ENCODE results near the gene AVEN. TPM values are rescaled to one million over a fixed set of nuclear protein-coding genes. Genes with fewer than 3 reads are reported as not detected.
A peak's percentile ranks its signal among the peaks of the same experiment; 100 is the strongest.

Gene AVEN
- polyA plus RNA-seq, 1 of the 3 experiments (the other 2 are of a cell fraction) = 7.5 TPM

- H3K27me3 ChIP-seq (ENCODE audit: insufficient read depth) = no peaks in the 10 kb centered on the region
- no peaks in the 10 kb centered on the region for H4K20me1 ChIP-seq (ENCODE audit: insufficient read depth)
- 59% methylated on average over 1 of the region's 1 CpG for WGBS (ENCODE audit: low lambda C conversion rate)
- H3K4me2 ChIP-seq = no peak overlapping the region
- H3K27ac ChIP-seq (ENCODE audit: low read depth in 2 of 2, low read length in 1 of 2) = peak overlapping the region in 1 of 2 experiments; percentile 33; a peak in 1 of 4 replicates
- H2AFZ ChIP-seq (ENCODE audit: low read depth) = no peak overlapping the region
- H3K9me2 ChIP-seq = no peaks in the 10 kb centered on the region
- H3K36me3 ChIP-seq (replicated peaks in 1 of 2; ENCODE audit: control insufficient read depth in 1 of 2, insufficient read depth in 2 of 2, low read length in 1 of 2) = no peaks in the 10 kb centered on the region
- H3F3A ChIP-seq (replicated peaks; ENCODE audit: insufficient read depth) = peaks cover 18% of the 10 kb centered on the region
- no peak overlapping the region for H3K9ac ChIP-seq
- CTCF ChIA-PET = interaction anchor here (1.3 to 1.5 kb wide), 2 partner anchors 10 to 12 kb away, joined by 3 to 4 read pairs; no protein-coding TSS in a partner anchor
- no peaks in the 10 kb centered on the region; the same call in 1 of the 2 replicates for H3K79me2 ChIP-seq (ENCODE audit: insufficient read depth)
- DNase-seq = no peak
- no peak overlapping the region for H3K4me3 ChIP-seq (ENCODE audit: low read depth in 2 of 2, low read length in 1 of 2)
- peaks cover 0 to 13% of the 10 kb centered on the region in 2 experiments; a peak in 2 of 4 replicates for H3K4me1 ChIP-seq (ENCODE audit: control insufficient read depth in 1 of 2, insufficient read depth in 2 of 2, low read depth in 1 of 2, low read length in 1 of 2)
- no peak for TF ChIP-seq ELF1 (IDR thresholded peaks at IDR 0.05)
- peak; percentile 39; the same call in 1 of the 2 replicates for TF ChIP-seq FOSL2 (IDR thresholded peaks at IDR 0.05; ENCODE audit: borderline replicate concordance, low read depth)
- TF ChIP-seq JUND (IDR thresholded peaks at IDR 0.05) = 0 out of 2 replicates have a peak, but pooled peaks have one; percentile 23
- no peaks in the 10 kb centered on the region for H3K9me3 ChIP-seq
- POLR2A ChIA-PET = no interaction called here
Measured at GRCh38 chr15:33913459-33913858, 125.5 kb downstream of the AVEN start.

DNA sequence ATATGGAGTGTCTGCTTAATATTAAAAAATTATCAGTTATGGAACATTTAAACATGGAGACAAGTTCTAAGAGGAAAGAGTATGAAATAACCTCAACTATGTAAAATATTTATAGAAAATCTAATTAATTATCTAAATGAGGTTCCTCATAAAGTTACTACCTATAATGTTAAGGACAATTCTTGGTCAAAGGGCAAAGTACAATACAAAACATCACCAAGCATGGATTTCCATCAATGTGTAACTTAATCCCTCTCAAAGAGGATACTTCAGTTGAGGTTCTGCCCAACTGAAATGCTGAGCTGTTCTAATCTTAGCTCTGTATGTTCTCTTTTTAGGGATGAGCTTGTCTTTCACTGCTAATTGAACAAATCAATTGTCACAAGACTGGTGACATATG is 126.7 kb downstream of the AVEN start:
- no peak overlapping the region for H2AFZ ChIP-seq (ENCODE audit: low read depth)
- H3F3A ChIP-seq (replicated peaks; ENCODE audit: insufficient read depth) = peaks cover 25% of the 10 kb centered on the region
- no peaks in the 10 kb centered on the region; the same call in 1 of the 2 replicates for H3K79me2 ChIP-seq (ENCODE audit: insufficient read depth)
- H4K20me1 ChIP-seq (ENCODE audit: insufficient read depth) = no peaks in the 10 kb centered on the region
- H3K27me3 ChIP-seq (ENCODE audit: insufficient read depth) = no peaks in the 10 kb centered on the region
- no peaks in the 10 kb centered on the region for H3K9me3 ChIP-seq
- H3K4me3 ChIP-seq (ENCODE audit: low read depth in 2 of 2, low read length in 1 of 2) = no peak overlapping the region
- DNase-seq = no peak
- H3K27ac ChIP-seq (ENCODE audit: low read depth in 2 of 2, low read length in 1 of 2) = no peak overlapping the region
- no peaks in the 10 kb centered on the region for H3K9me2 ChIP-seq
- H3K9ac ChIP-seq = no peak overlapping the region
- H3K36me3 ChIP-seq (replicated peaks in 1 of 2; ENCODE audit: control insufficient read depth in 1 of 2, insufficient read depth in 2 of 2, low read length in 1 of 2) = no peaks in the 10 kb centered on the region
- H3K4me1 ChIP-seq (ENCODE audit: control insufficient read depth in 1 of 2, insufficient read depth in 2 of 2, low read depth in 1 of 2, low read length in 1 of 2) = peaks cover 0 to 19% of the 10 kb centered on the region in 2 experiments; a peak in 3 of 4 replicates
- ChIA-PET POLR2A (no interaction called here), CTCF (interaction anchor here (1.3 to 1.5 kb wide), 2 partner anchors 13 to 175 kb away, joined by 3 to 4 read pairs; no protein-coding TSS in a partner anchor)
- TF ChIP-seq TAF1 (IDR thresholded peaks at IDR 0.05; ENCODE audit: borderline replicate concordance, low read depth, low read length) (no peak), IRF3 (IDR thresholded peaks at IDR 0.05; ENCODE audit: low read depth, low read length) (no peak), USF1 (IDR thresholded peaks at IDR 0.05; ENCODE audit: borderline replicate concordance, low read depth) (no peak), CTCF (IDR thresholded peaks at IDR 0.05) (no peak), EP300 (IDR thresholded peaks at IDR 0.05; ENCODE audit: borderline replicate concordance in 1 of 2, low read depth in 1 of 2, low read length in 1 of 2) (no peak), EZH2phosphoT487 (IDR thresholded peaks at IDR 0.05; ENCODE audit: borderline replicate concordance, low read depth) (no peak), GABPA (IDR thresholded peaks at IDR 0.05; ENCODE audit: low read depth) (no peak), RXRA (IDR thresholded peaks at IDR 0.05; ENCODE audit: borderline replicate concordance, low read depth) (no peak), FOSL2 (IDR thresholded peaks at IDR 0.05; ENCODE audit: borderline replicate concordance, low read depth) (no peak), JUND (IDR thresholded peaks at IDR 0.05) (no peak), ELF1 (IDR thresholded peaks at IDR 0.05) (no peak)
- H3K4me2 ChIP-seq = no peak overlapping the region
